RCC 7860 (cell line): Measurements from ENCODE around the gene KIF1B.
"Not testable (repeated sequence)": the region's sequence is repeated elsewhere in the genome, so short reads cannot be mapped to it uniquely, and the experiment has no call there.

Experiments
- DNase-seq: peaks from one replicate; pipeline ENCODE4 v3.0.0-alpha.2; 2015; ENCODE audit warnings: low spot score
- FAIRE-seq: peaks from 2 replicates; lab custom pipeline; 2012; peaks lifted over from hg19 to GRCh38; lab: Jason Lieb, UNC

The KIF1B gene

GRCh38 chr1:10419351-10419750 is 209.0 kb downstream of the KIF1B start:
- no peak for DNase-seq
- FAIRE-seq, result no peak

DNA sequence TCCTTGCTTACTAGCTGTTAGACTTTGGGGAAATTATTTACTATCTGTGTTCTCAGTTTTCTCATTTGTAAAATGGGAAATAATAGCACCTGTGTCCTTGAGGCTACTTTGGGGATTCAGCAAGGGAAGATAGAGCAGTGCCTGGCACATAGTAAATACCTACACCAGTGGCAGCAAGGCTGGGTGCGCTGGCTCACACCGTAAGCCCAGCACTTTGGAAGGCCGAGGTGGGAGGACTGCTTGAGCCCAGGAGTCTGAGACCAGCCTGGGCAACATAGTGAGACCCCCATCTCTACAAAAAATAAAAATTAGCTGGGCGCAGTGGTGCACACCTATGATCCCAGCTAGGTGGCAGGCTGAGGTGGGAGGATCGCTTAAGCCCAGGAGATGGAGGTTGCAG is 211.3 kb downstream of the KIF1B start:
- FAIRE-seq, result no peak
- DNase-seq, result no peak

DNA sequence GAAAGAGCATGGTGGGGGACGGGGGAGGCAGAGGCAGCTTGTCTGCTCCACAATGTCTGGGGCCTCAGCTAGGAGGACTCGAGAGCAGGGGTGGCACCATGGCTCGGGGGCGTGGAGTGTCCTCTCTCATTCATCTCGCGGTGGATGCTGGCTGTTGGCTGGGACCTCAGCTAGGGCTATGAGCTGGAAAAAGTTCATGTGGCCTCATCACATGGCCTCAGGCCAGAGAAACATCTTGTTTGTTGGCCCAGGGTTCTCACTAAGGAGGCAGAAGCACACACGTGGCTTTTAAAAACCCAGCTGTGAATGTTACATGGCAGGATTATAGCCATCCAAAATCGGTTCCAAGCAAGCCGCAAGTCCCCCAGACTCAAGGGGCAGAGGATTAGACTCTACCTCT is 213.7 kb downstream of the KIF1B start:
- DNase-seq, result no peak

DNA sequence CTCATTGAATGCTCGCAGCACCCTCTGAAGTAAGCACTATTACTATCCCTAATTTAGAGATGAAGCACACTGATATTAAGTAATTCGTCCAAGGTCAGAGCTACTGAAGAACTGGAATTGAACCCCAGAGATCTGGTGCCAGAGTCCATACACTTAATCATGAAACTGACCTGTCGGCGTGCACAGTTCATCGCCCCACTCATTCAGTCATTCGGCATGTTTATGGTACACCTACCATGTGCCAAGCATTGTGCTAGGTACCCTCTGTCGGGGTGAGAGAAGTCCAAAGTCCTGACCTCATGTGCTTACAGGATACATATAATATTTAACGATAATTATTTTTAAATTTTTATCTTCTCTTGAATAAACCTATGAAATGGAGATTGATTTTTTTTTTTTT is 214.3 kb downstream of the KIF1B start:
- FAIRE-seq, result no peak
- DNase-seq, result no peak

More for the DNA sequence above, 213.7 kb downstream of the KIF1B start:
- FAIRE-seq, result no peak

DNA sequence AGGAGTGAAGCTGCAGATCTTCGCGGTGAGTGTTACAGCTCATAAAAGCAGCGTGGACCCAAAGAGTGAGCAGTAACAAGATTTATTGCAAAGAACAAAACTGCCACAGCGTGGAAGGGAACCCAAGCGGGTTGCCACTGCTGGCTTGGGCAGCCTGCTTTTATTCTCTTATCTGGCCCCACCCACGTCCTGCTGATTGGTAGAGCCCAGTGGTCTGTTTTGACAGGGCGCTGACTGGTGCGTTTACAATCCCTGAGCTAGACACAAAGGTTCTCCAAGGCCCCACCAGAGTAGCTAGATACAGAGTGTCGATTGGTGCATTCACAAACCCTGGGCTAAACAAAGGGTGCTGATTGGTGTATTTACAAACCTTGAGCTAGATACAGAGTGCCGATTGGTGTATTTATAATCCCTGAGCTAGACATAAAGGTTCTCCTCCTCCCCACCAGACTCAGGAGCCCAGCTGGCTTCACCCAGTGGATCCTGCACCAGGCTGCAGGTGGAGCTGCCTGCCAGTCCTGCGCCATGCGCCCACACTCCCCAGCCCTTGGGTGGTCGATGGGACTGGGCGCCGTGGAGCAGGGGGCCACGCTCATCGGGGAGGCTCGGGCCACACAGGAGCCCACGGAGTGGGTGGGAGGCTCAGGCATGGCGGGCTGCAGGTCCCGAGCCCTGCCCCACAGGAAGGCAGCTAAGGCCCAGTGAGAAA is 215.6 kb downstream of the KIF1B start:
- FAIRE-seq, DNase-seq: not testable (repeated sequence)

DNA sequence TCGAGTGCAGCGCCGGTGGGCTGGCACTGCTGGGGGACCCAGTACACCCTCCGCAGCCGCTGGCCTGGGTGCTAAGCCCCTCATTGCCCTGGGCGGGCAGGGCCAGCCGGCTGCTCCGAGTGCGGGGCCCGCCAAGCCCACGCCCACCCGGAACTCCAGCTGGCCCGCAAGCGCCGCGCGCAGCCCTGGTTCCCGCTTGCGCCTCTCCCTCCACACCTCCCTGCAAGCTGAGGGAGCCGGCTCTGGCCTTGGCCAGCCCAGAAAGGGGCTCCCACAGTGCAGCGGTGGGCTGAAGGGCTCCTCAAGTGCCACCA is 216.1 kb downstream of the KIF1B start:
- not testable (repeated sequence) for DNase-seq, FAIRE-seq

DNA sequence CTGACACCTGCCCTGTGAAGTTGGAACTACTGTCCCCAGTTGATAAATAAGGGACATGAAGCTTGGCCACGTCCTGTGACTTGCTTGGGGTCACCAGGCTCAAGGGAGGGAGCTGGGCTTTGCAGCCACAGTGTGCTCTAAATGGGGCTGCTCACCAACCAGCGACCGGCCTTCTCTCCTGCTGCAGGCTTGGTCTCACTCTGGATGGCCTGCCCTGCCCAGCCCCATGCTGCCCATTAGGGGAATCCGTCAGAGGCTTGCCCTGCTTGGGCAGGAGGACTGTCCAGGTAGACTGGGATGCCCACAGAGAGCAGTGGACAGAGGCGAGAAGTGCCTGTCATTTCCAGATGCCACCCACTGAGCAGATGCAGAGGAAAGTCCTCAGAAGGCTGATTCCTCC is 218.6 kb downstream of the KIF1B start:
- DNase-seq, result no peak
- no peak for FAIRE-seq

- no peak for DNase-seq
- FAIRE-seq, result no peak
Observed at GRCh38 chr1:10429868-10430215, 219.5 kb downstream of the KIF1B start.

DNA sequence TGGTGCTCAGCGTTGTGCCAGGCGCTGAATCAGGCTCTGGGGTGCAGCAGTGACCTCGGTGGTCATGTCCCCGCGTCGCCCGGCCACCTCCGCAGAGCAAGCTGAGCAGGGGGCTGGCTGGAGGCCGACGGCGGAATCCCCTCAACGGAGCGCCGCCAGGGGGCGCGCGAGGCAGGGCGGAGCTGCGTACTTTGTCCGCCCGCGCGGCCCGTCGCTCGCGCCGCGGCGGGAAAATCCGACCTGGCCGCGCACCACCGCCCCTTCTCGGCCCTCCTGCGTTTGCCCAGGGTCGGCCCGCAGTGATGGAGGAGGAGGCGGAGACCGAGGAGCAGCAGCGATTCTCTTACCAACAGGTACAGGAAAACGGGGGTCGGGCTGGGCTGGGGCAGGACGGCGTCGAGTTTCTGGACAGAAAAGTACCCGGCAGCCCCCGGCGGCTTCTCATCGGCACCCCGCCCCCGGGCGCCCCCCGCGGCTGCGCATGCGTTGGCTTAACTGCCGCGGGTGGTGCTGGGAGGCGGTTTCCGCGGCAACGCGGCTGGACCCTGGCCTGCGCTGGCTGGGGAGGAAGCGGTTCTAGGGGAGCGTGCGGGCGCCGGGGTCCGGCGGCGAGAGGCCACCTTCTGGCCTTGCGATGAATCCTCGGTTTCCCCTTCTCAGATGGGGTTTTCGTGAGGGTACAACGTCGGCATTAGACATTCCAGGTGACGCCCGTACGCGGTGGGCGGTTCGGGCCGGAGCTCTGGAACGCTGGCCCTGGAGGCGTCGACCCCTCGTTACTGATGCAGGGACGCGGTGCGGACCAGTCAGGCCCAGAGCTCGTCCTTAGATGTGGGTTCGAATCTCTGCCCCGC is 220.1 kb downstream of the KIF1B start, which contains the start of gene CENPS:
TSS of gene CENPS (plus strand) at position 218 of the 854 bp plus-strand sequence. CDS start at position 303, 85 bp downstream.
- no peak for FAIRE-seq
- peak; percentile 61 for DNase-seq
